IMR-90 (cell line): ENCODE measurements around the gene IL1RAP.

ENCODE experiments used
- BHLHE40 ChIP-seq: fragments of 150-350 bp; IDR thresholded peaks from 2 replicates; pipeline ENCODE4 v1.6.1; 2016; ENCODE audit warnings: mild to moderate bottlenecking, low read depth, low read length
- CEBPB ChIP-seq: IDR thresholded peaks from 2 replicates; pipeline ENCODE4 v1.6.1; 2012; ENCODE audit warnings: low read depth, low read length, improper control_type of control experiment
- CHD1 ChIP-seq: IDR thresholded peaks from 2 replicates; pipeline ENCODE4 v1.6.1; 2012; ENCODE audit warnings: low read depth, low read length, improper control_type of control experiment
- CTCF ChIP-seq: conservative IDR thresholded peaks from 2 replicates; pipeline ENCODE4 v1.5.1; 2012; ENCODE audit warnings: mild to moderate bottlenecking, low read depth, low read length, improper control_type of control experiment
- ELK1 ChIP-seq: fragments of 150-350 bp; IDR thresholded peaks from 2 replicates; pipeline ENCODE4 v1.6.1; 2016; ENCODE audit warnings: low read depth, mild to moderate bottlenecking, low read length, moderate library complexity, borderline replicate concordance
- MAFK ChIP-seq: IDR thresholded peaks from 2 replicates; pipeline ENCODE4 v1.6.1; 2012; ENCODE audit warnings: low read depth, low read length, improper control_type of control experiment
- MAZ ChIP-seq: IDR thresholded peaks from 2 replicates; pipeline ENCODE4 v1.6.1; 2012; ENCODE audit warnings: low read depth, mild to moderate bottlenecking, low read length, improper control_type of control experiment, moderate library complexity, borderline replicate concordance
- MXI1 ChIP-seq: IDR thresholded peaks from 2 replicates; pipeline ENCODE4 v1.6.1; 2012; ENCODE audit warnings: low read depth, mild to moderate bottlenecking, low read length, moderate library complexity, borderline replicate concordance
- POLR2A ChIP-seq: IDR thresholded peaks from 2 replicates; pipeline ENCODE4 v1.6.1; 2012; ENCODE audit warnings: mild to moderate bottlenecking, low read depth, low read length
- RAD21 ChIP-seq: IDR thresholded peaks from 2 replicates; pipeline ENCODE4 v1.6.1; 2012; ENCODE audit warnings: low read length, improper control_type of control experiment
- RCOR1 ChIP-seq: IDR thresholded peaks from 2 replicates; pipeline ENCODE4 v1.6.1; 2012; ENCODE audit warnings: mild to moderate bottlenecking, low read length, improper control_type of control experiment; ENCODE audit not compliant: insufficient replicate concordance
- RFX5 ChIP-seq: IDR thresholded peaks from 2 replicates; pipeline ENCODE4 v1.8.0; 2012; ENCODE audit warnings: low read depth, mild to moderate bottlenecking, low read length, moderate library complexity
- SMC3 ChIP-seq: fragments of 150-350 bp; IDR thresholded peaks from 2 replicates; pipeline ENCODE4 v1.6.1; 2016; ENCODE audit warnings: low read depth, mild to moderate bottlenecking, antibody characterized with exemption, low read length, moderate library complexity
- USF2 ChIP-seq: fragments of 150-350 bp; IDR thresholded peaks from 2 replicates; pipeline ENCODE4 v1.6.1; 2017; ENCODE audit warnings: mild to moderate bottlenecking, antibody characterized with exemption, low read length, low read depth

GRCh38 chr3:190537146-190537545 is 23.3 kb downstream of the IL1RAP start:
- TF ChIP-seq ELK1 (no peak), CHD1 (no peak), CEBPB (no peak), POLR2A (no peak), RFX5 (no peak), CTCF (no peak), RAD21 (no peak), MAFK (no peak), USF2 (no peak), MAZ (no peak), RCOR1 (no peak), SMC3 (no peak), BHLHE40 (no peak), MXI1 (no peak)
